Neural crest cell (in vitro differentiated cells): ENCODE data around the gene FSTL4. TPM values are rescaled to one million over a fixed set of nuclear protein-coding genes. Genes with fewer than 3 reads are reported as not detected.

Source experiments
- DNase-seq: peaks from one replicate; pipeline ENCODE4 v3.0.0; 2021; ENCODE audit warnings: low read depth, mixed read lengths, low spot score
- H3K27ac Mint-ChIP-seq: one replicate; pipeline ENCODE4 v1.8.0; 2021; ENCODE audit warnings: mild to moderate bottlenecking, mixed read lengths; ENCODE audit not compliant: unreplicated experiment
- H3K27me3 Mint-ChIP-seq: 2 replicates; pipeline ENCODE4 v1.8.0; 2021; ENCODE audit warnings: low read depth, mild to moderate bottlenecking, mixed read lengths
- H3K36me3 Mint-ChIP-seq: 2 replicates; pipeline ENCODE4 v1.8.0; 2021; ENCODE audit warnings: low read depth, mild to moderate bottlenecking, mixed read lengths
- H3K4me1 Mint-ChIP-seq: 2 replicates; pipeline ENCODE4 v1.8.0; 2021; ENCODE audit warnings: mixed read lengths
- H3K4me3 Mint-ChIP-seq: one replicate; pipeline ENCODE4 v1.8.0; 2021; ENCODE audit warnings: mild to moderate bottlenecking, mixed read lengths
- H3K9me3 Mint-ChIP-seq: 2 replicates; pipeline ENCODE4 v1.8.0; 2021; ENCODE audit warnings: mixed read lengths
- total RNA-seq: library from RNA; stranded (reverse); gene quantifications from 2 replicates; pipeline ENCODE4 v1.2.1, GENCODE V29; 2021
- TF ChIP-seq, protein P1 (sequence below): fragments of 200-600 bp; sonication (generic); conservative IDR thresholded peaks from 2 replicates; pipeline ENCODE4 v1.5.0; 2021; ENCODE audit warnings: antibody characterized with exemption, mild to moderate bottlenecking

The FSTL4 gene
- total RNA-seq, 1 donor from 2014 or later = 2.0 TPM

- H3K36me3 Mint-ChIP-seq = no peaks in the 10 kb centered on the region
- no peak overlapping the region for H3K4me3 Mint-ChIP-seq
- no peaks in the 10 kb centered on the region for H3K9me3 Mint-ChIP-seq
- H3K27me3 Mint-ChIP-seq = no peaks in the 10 kb centered on the region
- TF ChIP-seq, protein P1, sequence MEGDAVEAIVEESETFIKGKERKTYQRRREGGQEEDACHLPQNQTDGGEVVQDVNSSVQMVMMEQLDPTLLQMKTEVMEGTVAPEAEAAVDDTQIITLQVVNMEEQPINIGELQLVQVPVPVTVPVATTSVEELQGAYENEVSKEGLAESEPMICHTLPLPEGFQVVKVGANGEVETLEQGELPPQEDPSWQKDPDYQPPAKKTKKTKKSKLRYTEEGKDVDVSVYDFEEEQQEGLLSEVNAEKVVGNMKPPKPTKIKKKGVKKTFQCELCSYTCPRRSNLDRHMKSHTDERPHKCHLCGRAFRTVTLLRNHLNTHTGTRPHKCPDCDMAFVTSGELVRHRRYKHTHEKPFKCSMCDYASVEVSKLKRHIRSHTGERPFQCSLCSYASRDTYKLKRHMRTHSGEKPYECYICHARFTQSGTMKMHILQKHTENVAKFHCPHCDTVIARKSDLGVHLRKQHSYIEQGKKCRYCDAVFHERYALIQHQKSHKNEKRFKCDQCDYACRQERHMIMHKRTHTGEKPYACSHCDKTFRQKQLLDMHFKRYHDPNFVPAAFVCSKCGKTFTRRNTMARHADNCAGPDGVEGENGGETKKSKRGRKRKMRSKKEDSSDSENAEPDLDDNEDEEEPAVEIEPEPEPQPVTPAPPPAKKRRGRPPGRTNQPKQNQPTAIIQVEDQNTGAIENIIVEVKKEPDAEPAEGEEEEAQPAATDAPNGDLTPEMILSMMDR = no peak
- no peak overlapping the region for H3K27ac Mint-ChIP-seq
- peaks cover 34% of the 10 kb centered on the region for H3K4me1 Mint-ChIP-seq
- DNase-seq = no peak
Observed at GRCh38 chr5:133456933-133457402, 155.4 kb downstream of the FSTL4 start.

DNA sequence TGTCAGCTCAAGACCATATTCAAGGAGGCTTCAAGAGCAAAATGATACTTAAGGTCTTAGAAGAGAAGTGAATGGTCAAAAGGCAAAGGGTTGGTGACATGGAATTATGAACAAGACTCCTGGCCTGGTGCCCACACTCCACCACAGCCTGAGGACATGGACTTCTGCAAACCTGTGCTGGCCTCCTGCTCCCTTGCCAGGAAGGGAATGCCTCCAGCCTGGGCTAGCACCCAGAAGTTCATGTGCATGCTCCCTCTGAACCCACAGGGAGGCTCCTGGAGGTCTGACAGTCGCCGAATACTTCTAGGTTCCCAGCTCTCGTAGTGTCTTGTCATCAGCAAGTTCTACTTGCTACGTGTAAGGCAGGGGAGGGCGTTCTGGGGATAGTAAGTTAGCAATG lies 156.7 kb downstream of the FSTL4 start:
- TF ChIP-seq, protein P1 = no peak
- Mint-ChIP-seq H3K9me3 (no peaks in the 10 kb centered on the region), H3K27ac (no peak overlapping the region), H3K4me1 (peaks cover 34% of the 10 kb centered on the region), H3K4me3 (no peak overlapping the region), H3K36me3 (no peaks in the 10 kb centered on the region), H3K27me3 (no peaks in the 10 kb centered on the region)
- no peak for DNase-seq

DNA sequence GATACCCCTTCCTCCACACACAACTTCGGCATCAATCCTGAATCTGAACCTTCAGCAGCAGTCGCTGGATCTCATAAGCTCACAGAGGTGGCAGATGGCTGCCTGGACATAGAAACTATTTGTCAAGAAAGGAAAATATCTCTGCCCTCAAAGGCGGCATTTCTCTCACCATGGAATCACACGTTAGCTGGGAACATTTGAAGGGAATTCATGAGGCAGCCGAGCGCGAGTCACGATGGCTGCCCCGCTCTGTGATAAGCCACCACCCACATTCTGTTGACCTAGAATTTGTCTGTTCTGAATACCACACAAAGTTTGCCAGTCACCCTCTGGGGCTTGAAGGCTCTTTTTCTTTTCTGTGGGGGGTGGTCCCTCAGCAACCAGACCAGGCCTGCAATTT lies 157.9 kb downstream of the FSTL4 start:
- Mint-ChIP-seq H3K27ac (no peak overlapping the region), H3K36me3 (no peaks in the 10 kb centered on the region), H3K4me1 (peaks cover 32% of the 10 kb centered on the region), H3K9me3 (no peaks in the 10 kb centered on the region), H3K27me3 (no peaks in the 10 kb centered on the region), H3K4me3 (no peak overlapping the region)
- no peak for DNase-seq
- TF ChIP-seq, protein P1 = no peak

GRCh38 chr5:133453831-133454230 lies 158.5 kb downstream of the FSTL4 start:
- Mint-ChIP-seq H3K36me3 (no peaks in the 10 kb centered on the region), H3K27me3 (no peaks in the 10 kb centered on the region), H3K4me1 (peaks cover 27% of the 10 kb centered on the region), H3K4me3 (no peak overlapping the region), H3K9me3 (no peaks in the 10 kb centered on the region), H3K27ac (no peak overlapping the region)
- no peak for DNase-seq
- TF ChIP-seq, protein P1 = no peak

GRCh38 chr5:133453084-133453780 lies 159.1 kb downstream of the FSTL4 start:
- TF ChIP-seq, protein P1 = no peak
- no peak overlapping the region for H3K4me3 Mint-ChIP-seq
- no peak for DNase-seq
- H3K4me1 Mint-ChIP-seq = peaks cover 24% of the 10 kb centered on the region
- no peaks in the 10 kb centered on the region for H3K36me3 Mint-ChIP-seq
- no peak overlapping the region for H3K27ac Mint-ChIP-seq
- no peaks in the 10 kb centered on the region for H3K27me3 Mint-ChIP-seq
- no peaks in the 10 kb centered on the region for H3K9me3 Mint-ChIP-seq
